Suprapubic skin (tissue), 4 donors: ENCODE measurements around the gene DGCR6L.
"Not testable (repeated sequence)": the region's sequence is repeated elsewhere in the genome, so short reads cannot be mapped to it uniquely, and the experiment has no call there.

ENCODE experiments used
- CTCF ChIP-seq, 2 donors: fragments of 200-600 bp in 1 of 2; fragments of 450-650 bp in 1 of 2; sonication (generic) in 1 of 2; IDR thresholded peaks; one replicate each; pipeline ENCODE4 v1.5.1; 2016 to 2019; ENCODE audit warnings: antibody characterized with exemption in 2 of 2, mild to moderate bottlenecking in 1 of 2, moderate library complexity in 1 of 2
- EP300 ChIP-seq: sonication (generic); formaldehyde crosslinking; IDR thresholded peaks from one replicate; pipeline ENCODE4 v1.6.1; 2017; ENCODE audit warnings: antibody characterized with exemption
- POLR2AphosphoS5 ChIP-seq, 3 donors: sonication (generic); formaldehyde crosslinking; IDR thresholded peaks; one replicate each; pipeline ENCODE4 v1.6.1; 2017; ENCODE audit warnings: antibody characterized with exemption in 3 of 3

DNA sequence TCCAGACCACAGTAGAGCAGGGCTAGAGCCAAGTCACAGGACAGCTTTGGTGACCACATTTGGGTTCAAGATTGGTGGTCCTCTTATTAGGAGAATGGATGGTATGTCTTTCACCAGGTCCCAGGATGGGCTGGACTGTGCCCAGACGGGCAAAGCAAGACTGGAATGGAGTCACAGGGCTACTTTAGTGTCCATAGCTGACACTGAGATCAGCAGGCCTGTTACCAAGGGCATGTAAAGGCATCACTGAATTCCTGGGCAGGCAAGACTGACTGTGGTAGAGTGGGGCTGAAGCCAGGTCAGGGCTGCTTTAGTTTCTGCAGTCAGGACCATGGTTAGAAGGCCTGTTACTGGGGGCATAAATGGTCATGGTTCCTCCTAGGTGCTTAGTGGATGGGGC lies 6.1 kb upstream of the DGCR6L start:
- TF ChIP-seq CTCF (IDR thresholded peaks at IDR 0.05); POLR2AphosphoS5 (IDR thresholded peaks at IDR 0.05); EP300: not testable (repeated sequence)
